ENCODE data around the gene ACACB.

ACACB gene

DNA sequence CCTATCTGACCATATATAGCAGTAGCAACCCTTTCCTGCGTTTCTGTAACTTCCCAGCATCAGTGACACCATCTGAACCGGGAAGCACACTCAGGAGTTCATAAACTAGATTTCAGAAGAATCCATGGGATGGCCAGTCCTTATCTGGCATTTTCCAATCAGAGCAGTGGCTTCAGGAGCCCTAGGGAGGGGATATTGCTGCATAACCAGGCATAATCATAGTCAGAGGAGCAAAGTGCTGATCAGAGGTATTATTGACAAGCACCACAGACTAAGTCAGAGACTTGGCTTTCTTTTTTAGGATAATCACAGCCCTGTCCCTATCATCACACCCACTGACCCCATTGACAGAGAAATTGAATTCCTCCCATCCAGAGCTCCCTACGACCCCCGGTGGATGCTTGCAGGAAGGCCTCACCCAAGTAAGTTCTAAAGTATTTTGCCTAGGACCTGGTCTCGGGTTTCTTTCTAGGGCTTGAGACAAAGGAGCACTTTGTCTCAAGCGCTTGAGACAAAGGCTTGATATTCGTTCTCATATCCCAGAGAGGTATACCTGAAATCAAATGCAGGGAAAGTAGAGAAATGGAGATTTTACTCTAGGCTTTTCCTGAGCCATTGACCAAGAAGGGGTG is 137.6 kb downstream of the ACACB start:
- Histone ChIP-seq H3K36me3 (ENCODE audit: control insufficient read depth in 2 of 2, insufficient read depth in 2 of 2, low read length in 2 of 2) (peaks cover 75 to 78% of the 10 kb centered on the region in 2 donors), H3K27me3 (ENCODE audit: control insufficient read depth in 1 of 2, insufficient read depth in 2 of 2, low read length in 2 of 2) (no peaks in the 10 kb centered on the region), H3K4me3 (ENCODE audit: low read length in 2 of 2) (no peak overlapping the region)

DNA sequence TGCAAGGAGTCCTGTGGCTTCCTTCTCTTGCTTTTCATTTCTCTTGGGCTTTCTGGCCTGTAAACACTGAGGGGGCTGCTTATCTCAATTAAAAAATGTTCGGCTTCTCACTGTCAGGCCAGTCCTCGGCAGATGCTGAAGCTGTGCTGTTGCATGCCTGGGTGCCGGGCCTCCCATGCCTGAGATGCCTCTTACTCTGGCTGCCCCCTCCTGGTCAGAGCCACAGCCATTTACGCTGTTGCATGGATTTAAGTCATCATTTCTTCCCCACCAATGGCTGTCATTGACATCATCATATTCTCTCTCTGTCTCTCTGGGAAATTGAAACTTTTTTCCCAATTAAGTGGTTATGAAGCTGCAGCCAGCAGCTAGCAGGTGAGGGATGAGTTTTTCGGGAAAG is 139.0 kb downstream of the ACACB start:
- no peaks in the 10 kb centered on the region for H3K4me1 ChIP-seq (ENCODE audit: control insufficient read depth, insufficient read depth, low read length)
- H3K36me3 ChIP-seq (ENCODE audit: control insufficient read depth in 2 of 2, insufficient read depth in 2 of 2, low read length in 2 of 2) = peaks cover 80 to 83% of the 10 kb centered on the region in 2 donors
- no peak overlapping the region for H3K27ac ChIP-seq (ENCODE audit: low read length)
- no peak overlapping the region for H3K4me3 ChIP-seq (ENCODE audit: low read length in 2 of 2)
- no peak overlapping the region for H3K9ac ChIP-seq (ENCODE audit: low read length in 2 of 2)
- peaks cover 5 to 9% of the 10 kb centered on the region in 2 donors for H3K9me3 ChIP-seq (ENCODE audit: control insufficient read depth in 2 of 2, low read length in 2 of 2)
- no peaks in the 10 kb centered on the region for H3K27me3 ChIP-seq (ENCODE audit: control insufficient read depth in 1 of 2, insufficient read depth in 2 of 2, low read length in 2 of 2)

More for the DNA sequence above, 137.6 kb downstream of the ACACB start:
- no peak overlapping the region for H3K27ac ChIP-seq (ENCODE audit: low read length)
- H3K9me3 ChIP-seq (ENCODE audit: control insufficient read depth in 2 of 2, low read length in 2 of 2) = peaks cover 5 to 9% of the 10 kb centered on the region in 2 donors
- H3K4me1 ChIP-seq (ENCODE audit: control insufficient read depth, insufficient read depth, low read length) = no peaks in the 10 kb centered on the region
- no peak overlapping the region for H3K9ac ChIP-seq (ENCODE audit: low read length in 2 of 2)

DNA sequence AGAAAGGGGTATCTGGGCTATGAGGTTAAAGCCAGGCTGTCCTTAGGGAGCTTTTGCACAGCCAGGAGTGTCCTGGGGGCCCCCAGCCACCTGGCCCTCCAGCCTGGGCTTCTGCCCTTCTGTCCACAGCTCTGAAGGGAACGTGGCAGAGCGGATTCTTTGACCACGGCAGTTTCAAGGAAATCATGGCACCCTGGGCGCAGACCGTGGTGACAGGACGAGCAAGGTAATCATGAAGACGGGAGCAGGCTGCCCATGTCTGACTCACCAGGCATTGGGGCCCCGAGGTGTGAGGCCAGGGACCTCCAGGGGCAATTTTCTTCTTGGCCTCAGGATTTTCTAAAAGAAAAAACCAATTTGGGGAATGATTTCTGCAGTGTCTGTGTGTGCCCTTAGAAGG is 139.6 kb downstream of the ACACB start:
- no peak overlapping the region for H3K9ac ChIP-seq (ENCODE audit: low read length in 2 of 2)
- H3K9me3 ChIP-seq (ENCODE audit: control insufficient read depth in 2 of 2, low read length in 2 of 2) = peaks cover 5 to 9% of the 10 kb centered on the region in 2 donors
- H3K4me3 ChIP-seq (ENCODE audit: low read length in 2 of 2) = no peak overlapping the region
- H3K4me1 ChIP-seq (ENCODE audit: control insufficient read depth, insufficient read depth, low read length) = no peaks in the 10 kb centered on the region
- H3K27me3 ChIP-seq (ENCODE audit: control insufficient read depth in 1 of 2, insufficient read depth in 2 of 2, low read length in 2 of 2) = no peaks in the 10 kb centered on the region
- H3K36me3 ChIP-seq (ENCODE audit: control insufficient read depth in 2 of 2, insufficient read depth in 2 of 2, low read length in 2 of 2) = peaks cover 79 to 84% of the 10 kb centered on the region in 2 donors
- H3K27ac ChIP-seq (ENCODE audit: low read length) = no peak overlapping the region

DNA sequence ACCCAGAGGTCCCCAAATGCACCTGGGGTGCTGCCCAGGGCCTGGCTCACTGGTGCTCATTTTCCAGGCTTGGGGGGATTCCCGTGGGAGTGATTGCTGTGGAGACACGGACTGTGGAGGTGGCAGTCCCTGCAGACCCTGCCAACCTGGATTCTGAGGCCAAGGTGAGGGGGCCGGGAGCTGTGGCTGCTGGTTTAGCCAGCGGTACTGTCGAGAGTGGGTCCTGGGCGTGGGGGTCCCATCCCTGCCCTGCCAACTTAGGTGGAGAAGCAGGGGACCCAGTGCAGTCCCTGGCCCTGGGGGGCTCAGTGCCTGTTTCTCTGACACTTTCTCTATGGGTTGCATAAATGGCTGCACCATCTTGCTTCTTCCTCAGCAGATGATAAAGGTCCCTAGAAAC is 141.8 kb downstream of the ACACB start:
- Histone ChIP-seq H3K4me1 (ENCODE audit: control insufficient read depth, insufficient read depth, low read length) (no peaks in the 10 kb centered on the region), H3K36me3 (ENCODE audit: control insufficient read depth in 2 of 2, insufficient read depth in 2 of 2, low read length in 2 of 2) (peaks cover 74 to 80% of the 10 kb centered on the region in 2 donors), H3K9ac (ENCODE audit: low read length in 2 of 2) (no peak overlapping the region), H3K27ac (ENCODE audit: low read length) (no peak overlapping the region), H3K4me3 (ENCODE audit: low read length in 2 of 2) (no peak overlapping the region), H3K9me3 (ENCODE audit: control insufficient read depth in 2 of 2, low read length in 2 of 2) (peaks cover 5 to 9% of the 10 kb centered on the region in 2 donors), H3K27me3 (ENCODE audit: control insufficient read depth in 1 of 2, insufficient read depth in 2 of 2, low read length in 2 of 2) (no peaks in the 10 kb centered on the region)

DNA sequence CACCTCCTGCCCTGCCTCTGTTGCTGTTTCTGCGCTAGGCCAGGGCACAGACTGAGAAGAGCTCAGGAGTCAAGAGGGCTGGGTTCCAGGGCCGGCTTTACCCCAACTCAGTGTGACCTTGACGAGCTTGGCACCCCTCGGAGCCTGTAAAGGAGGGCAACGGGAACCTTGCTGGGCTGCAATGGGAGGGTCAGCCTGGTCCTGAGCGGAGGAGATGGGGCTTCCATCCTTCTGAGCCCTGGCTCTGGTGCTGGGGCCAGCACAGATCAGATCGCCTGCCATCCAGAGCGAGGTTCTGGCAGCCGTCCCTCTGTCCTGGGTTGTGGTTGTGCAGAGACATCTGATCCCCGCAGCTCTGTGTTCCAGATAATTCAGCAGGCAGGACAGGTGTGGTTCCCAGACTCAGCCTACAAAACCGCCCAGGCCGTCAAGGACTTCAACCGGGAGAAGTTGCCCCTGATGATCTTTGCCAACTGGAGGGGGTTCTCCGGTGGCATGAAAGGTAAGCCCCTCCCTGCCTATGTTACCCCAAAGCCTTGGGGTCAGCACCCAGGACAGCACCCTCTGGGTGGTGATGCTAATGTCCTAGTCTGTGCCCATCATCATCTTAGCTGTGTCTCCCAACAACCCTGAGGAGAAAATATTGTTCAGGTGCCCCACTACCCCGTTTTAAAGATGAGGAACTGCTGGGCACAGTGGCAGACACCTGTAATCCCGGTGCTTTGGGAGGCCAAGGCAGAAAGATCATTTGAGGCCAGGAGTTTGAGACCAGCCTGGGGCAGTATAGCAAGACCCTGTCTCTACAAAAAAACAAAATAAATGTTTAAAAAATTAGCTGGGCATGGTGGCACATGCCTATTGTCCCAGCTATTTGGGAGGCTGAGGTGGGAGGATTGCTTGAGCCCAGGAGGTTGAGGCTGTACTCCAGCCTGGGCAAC is 142.5 kb downstream of the ACACB start:
- Histone ChIP-seq H3K9ac (ENCODE audit: low read length in 2 of 2) (no peak overlapping the region), H3K27me3 (ENCODE audit: control insufficient read depth in 1 of 2, insufficient read depth in 2 of 2, low read length in 2 of 2) (no peaks in the 10 kb centered on the region), H3K9me3 (ENCODE audit: control insufficient read depth in 2 of 2, low read length in 2 of 2) (peaks cover 2 to 8% of the 10 kb centered on the region in 2 donors), H3K4me3 (ENCODE audit: low read length in 2 of 2) (no peak overlapping the region), H3K36me3 (ENCODE audit: control insufficient read depth in 2 of 2, insufficient read depth in 2 of 2, low read length in 2 of 2) (peaks cover 74% of the 10 kb centered on the region in 2 donors), H3K4me1 (ENCODE audit: control insufficient read depth, insufficient read depth, low read length) (no peaks in the 10 kb centered on the region), H3K27ac (ENCODE audit: low read length) (no peak overlapping the region)

DNA sequence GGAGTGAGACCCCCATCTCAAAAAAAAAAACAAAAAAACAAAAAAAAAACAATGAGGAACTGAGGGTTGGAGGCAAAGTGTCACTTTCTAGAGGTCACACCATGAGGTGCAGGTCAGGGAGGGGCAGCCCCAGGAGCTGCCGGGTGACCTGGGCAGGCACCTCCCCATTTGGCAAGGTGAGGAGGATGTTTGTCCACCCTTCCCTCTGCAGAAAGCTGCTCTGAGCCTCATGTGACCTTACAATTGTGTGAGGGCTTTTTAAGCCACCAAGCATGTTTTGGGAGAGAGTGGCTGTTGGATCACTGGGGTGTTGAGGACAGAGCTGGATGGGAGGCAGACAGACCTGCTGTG is 143.1 kb downstream of the ACACB start:
- peaks cover 69 to 72% of the 10 kb centered on the region in 2 donors for H3K36me3 ChIP-seq (ENCODE audit: control insufficient read depth in 2 of 2, insufficient read depth in 2 of 2, low read length in 2 of 2)

DNA sequence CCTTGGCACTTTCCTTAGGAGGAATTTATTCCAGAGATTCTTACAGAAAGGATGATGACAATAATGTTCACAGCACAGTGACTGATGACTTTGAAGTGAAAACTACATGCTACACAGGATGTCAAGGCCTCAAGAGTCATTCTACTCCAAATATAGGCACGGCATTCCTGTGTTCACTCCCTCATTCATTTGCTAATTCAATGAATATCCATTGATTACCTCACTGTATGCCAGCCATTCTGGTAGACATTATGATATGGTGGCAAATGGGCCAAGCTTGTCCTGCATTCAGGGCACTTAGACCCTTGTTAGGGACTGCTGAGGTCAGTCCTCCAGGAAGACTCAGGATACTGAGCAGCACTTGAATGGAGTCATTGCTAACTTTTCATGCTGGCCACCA is 144.7 kb downstream of the ACACB start:
- no peak overlapping the region for H3K4me3 ChIP-seq (ENCODE audit: low read length in 2 of 2)
- peaks cover 67 to 76% of the 10 kb centered on the region in 2 donors for H3K36me3 ChIP-seq (ENCODE audit: control insufficient read depth in 2 of 2, insufficient read depth in 2 of 2, low read length in 2 of 2)
- H3K9ac ChIP-seq (ENCODE audit: low read length in 2 of 2) = no peak overlapping the region
- H3K27me3 ChIP-seq (ENCODE audit: control insufficient read depth in 1 of 2, insufficient read depth in 2 of 2, low read length in 2 of 2) = no peaks in the 10 kb centered on the region
- H3K27ac ChIP-seq (ENCODE audit: low read length) = no peak overlapping the region
- H3K9me3 ChIP-seq (ENCODE audit: control insufficient read depth in 2 of 2, low read length in 2 of 2) = peaks cover 0 to 3% of the 10 kb centered on the region in 2 donors
- H3K4me1 ChIP-seq (ENCODE audit: control insufficient read depth, insufficient read depth, low read length) = no peaks in the 10 kb centered on the region

More for the DNA sequence above, 143.1 kb downstream of the ACACB start:
- Histone ChIP-seq H3K9me3 (ENCODE audit: control insufficient read depth in 2 of 2, low read length in 2 of 2) (peaks cover 0 to 3% of the 10 kb centered on the region in 2 donors), H3K4me1 (ENCODE audit: control insufficient read depth, insufficient read depth, low read length) (no peaks in the 10 kb centered on the region), H3K4me3 (ENCODE audit: low read length in 2 of 2) (no peak overlapping the region), H3K27me3 (ENCODE audit: control insufficient read depth in 1 of 2, insufficient read depth in 2 of 2, low read length in 2 of 2) (no peaks in the 10 kb centered on the region), H3K9ac (ENCODE audit: low read length in 2 of 2) (no peak overlapping the region), H3K27ac (ENCODE audit: low read length) (no peak overlapping the region)

DNA sequence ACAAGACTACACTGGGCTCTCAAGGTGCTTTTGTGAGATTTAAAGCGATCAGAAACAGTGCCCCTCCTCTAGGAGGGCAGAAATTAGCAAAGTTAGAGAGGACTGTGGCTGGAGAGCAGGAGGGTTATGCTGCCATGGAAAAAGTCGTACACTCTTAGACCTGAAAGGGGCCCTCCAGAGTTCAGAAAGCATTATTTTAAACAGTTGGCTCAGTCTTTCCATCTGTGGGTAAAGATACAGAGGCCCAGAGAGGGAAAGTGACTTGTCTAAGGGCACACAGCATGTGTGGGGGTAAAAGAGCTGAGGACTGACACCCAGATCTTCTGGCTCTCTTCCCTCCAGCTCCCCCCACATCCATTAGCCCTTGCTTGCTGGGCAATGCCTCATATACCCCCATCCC is 145.6 kb downstream of the ACACB start:
- H3K36me3 ChIP-seq (ENCODE audit: control insufficient read depth in 2 of 2, insufficient read depth in 2 of 2, low read length in 2 of 2) = peaks cover 65 to 74% of the 10 kb centered on the region in 2 donors
- H3K9ac ChIP-seq (ENCODE audit: low read length in 2 of 2) = no peak overlapping the region
- no peaks in the 10 kb centered on the region for H3K27me3 ChIP-seq (ENCODE audit: control insufficient read depth in 1 of 2, insufficient read depth in 2 of 2, low read length in 2 of 2)
- H3K27ac ChIP-seq (ENCODE audit: low read length) = no peak overlapping the region
- H3K4me3 ChIP-seq (ENCODE audit: low read length in 2 of 2) = no peak overlapping the region
- peaks cover 0 to 3% of the 10 kb centered on the region in 2 donors for H3K9me3 ChIP-seq (ENCODE audit: control insufficient read depth in 2 of 2, low read length in 2 of 2)
- H3K4me1 ChIP-seq (ENCODE audit: control insufficient read depth, insufficient read depth, low read length) = no peaks in the 10 kb centered on the region

DNA sequence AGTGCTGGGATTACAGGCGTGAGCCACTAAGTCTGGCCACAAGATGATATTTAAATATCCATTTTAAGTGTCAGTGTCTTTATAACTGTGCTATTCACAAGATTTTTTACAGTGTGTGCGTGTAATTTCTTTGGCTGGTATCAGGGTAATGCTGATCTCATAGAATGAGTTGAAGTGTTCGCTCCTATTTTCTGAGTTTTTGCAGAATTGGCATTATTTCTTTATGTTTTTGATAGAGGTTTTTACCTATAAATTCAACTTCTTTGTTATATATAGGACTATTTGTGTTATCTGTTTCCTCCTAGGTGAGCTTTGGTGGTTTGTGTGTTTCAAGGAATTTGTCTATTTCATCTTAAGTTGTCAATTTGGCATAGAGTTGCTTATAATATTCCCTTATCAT is 147.1 kb downstream of the ACACB start:
- Histone ChIP-seq H3K36me3 (ENCODE audit: control insufficient read depth in 2 of 2, insufficient read depth in 2 of 2, low read length in 2 of 2) (peaks cover 69 to 79% of the 10 kb centered on the region in 2 donors), H3K9ac (ENCODE audit: low read length in 2 of 2) (no peak overlapping the region), H3K9me3 (ENCODE audit: control insufficient read depth in 2 of 2, low read length in 2 of 2) (peaks cover 0 to 3% of the 10 kb centered on the region in 2 donors), H3K4me3 (ENCODE audit: low read length in 2 of 2) (no peak overlapping the region), H3K27ac (ENCODE audit: low read length) (no peak overlapping the region), H3K27me3 (ENCODE audit: control insufficient read depth in 1 of 2, insufficient read depth in 2 of 2, low read length in 2 of 2) (no peaks in the 10 kb centered on the region), H3K4me1 (ENCODE audit: control insufficient read depth, insufficient read depth, low read length) (no peaks in the 10 kb centered on the region)

DNA sequence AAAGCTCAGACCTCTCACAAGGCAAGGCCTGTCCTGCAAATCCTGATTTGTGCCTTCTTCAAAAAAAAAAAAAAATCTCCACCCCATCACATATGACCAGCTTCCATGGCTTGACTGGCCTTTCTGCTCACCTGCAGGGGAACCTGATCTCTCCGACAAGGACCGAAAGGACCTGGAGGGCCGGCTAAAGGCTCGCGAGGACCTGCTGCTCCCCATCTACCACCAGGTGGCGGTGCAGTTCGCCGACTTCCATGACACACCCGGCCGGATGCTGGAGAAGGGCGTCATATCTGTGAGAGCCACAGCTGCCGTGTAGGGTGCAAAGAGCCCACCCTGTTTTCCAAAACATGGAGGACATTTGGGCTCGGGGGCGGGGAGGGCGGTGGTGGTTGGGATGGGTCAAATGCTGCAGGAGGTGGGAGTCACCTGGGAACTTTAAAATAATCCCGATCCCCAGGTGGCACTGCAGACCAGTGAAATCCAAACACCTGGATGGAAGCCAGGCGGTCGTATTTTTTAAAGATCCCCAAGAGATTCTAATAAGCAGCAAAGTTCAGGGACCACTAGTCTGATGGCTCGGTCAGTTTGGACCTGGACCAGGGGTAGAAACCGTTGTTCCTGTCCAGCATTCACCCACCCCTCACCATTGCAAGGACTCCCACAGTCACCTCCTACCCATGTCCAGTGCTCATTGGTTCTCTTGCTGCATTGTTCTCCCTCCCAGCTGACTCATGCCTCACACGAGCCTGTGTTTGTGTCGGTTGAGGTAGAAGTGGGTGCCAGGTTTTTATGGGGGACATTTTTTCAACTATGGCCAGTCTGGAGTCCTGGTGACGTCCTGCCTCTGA is 147.9 kb downstream of the ACACB start:
- Histone ChIP-seq H3K9ac (ENCODE audit: low read length in 2 of 2) (no peak overlapping the region), H3K27ac (ENCODE audit: low read length) (no peak overlapping the region), H3K27me3 (ENCODE audit: control insufficient read depth in 1 of 2, insufficient read depth in 2 of 2, low read length in 2 of 2) (no peaks in the 10 kb centered on the region), H3K9me3 (ENCODE audit: control insufficient read depth in 2 of 2, low read length in 2 of 2) (peaks cover 0 to 3% of the 10 kb centered on the region in 2 donors), H3K4me3 (ENCODE audit: low read length in 2 of 2) (no peak overlapping the region), H3K36me3 (ENCODE audit: control insufficient read depth in 2 of 2, insufficient read depth in 2 of 2, low read length in 2 of 2) (peaks cover 64 to 70% of the 10 kb centered on the region in 2 donors), H3K4me1 (ENCODE audit: control insufficient read depth, insufficient read depth, low read length) (no peaks in the 10 kb centered on the region)
